AG04450 (cell line): ENCODE results near the gene TPM1. TPM values are rescaled to one million over a fixed set of nuclear protein-coding genes. Genes with fewer than 3 reads are reported as not detected.
A peak's percentile ranks its signal among the peaks of the same experiment; 100 is the strongest.
"Not testable (repeated sequence)": the region's sequence is repeated elsewhere in the genome, so short reads cannot be mapped to it uniquely, and the experiment has no call there.

Experiments
- CTCF ChIA-PET: fragments of 300-600, 350-600 bp; formaldehyde crosslinking; extraction: SDS; loops from one replicate; lab custom pipeline; 2022; ENCODE audit warnings: antibody characterized with exemption, inconsistent platforms; lab: Charles Lee
- POLR2A ChIA-PET: fragments of 350-600 bp; formaldehyde crosslinking; extraction: SDS; loops from one replicate; lab custom pipeline; 2021; ENCODE audit warnings: antibody characterized with exemption, inconsistent platforms; lab: Yijun Ruan, JAX
- DNase-seq: peaks from one replicate; pipeline ENCODE4 v3.0.0-alpha.2; 2011; ENCODE audit warnings: low read depth, low spot score
- H3K27ac ChIP-seq: one replicate; pipeline ENCODE4 v1.5.1; 2012; ENCODE audit warnings: low read depth, low read length, control low read depth
- H3K27me3 ChIP-seq: one replicate; pipeline ENCODE4 v1.6.0; 2012; ENCODE audit warnings: low read length; ENCODE audit not compliant: control insufficient read depth, insufficient read depth
- H3K4me3 ChIP-seq: 2 replicates; pipeline ENCODE4 v1.5.1; 2011; ENCODE audit warnings: mild to moderate bottlenecking, low read depth, low read length, control low read depth
- H3K9me3 ChIP-seq: 2 replicates; pipeline ENCODE4 v1.5.1; 2012; ENCODE audit warnings: low read length; ENCODE audit not compliant: control insufficient read depth, insufficient read depth
- polyA plus RNA-seq: library from polyadenylated mRNA; depleted of rRNA; stranded (reverse); fragments of >200 nt; gene quantifications from 2 replicates; pipeline ENCODE4 v1.2.3, GENCODE V29; 2011
- TF ChIP-seq, protein P1 (sequence below): IDR thresholded peaks from 2 replicates; pipeline ENCODE4 v1.5.1; 2011; ENCODE audit warnings: low read depth, low read length, control low read depth, inconsistent platforms

TPM1 gene
- polyA plus RNA-seq, 1 experiment: 1,348 TPM

DNA sequence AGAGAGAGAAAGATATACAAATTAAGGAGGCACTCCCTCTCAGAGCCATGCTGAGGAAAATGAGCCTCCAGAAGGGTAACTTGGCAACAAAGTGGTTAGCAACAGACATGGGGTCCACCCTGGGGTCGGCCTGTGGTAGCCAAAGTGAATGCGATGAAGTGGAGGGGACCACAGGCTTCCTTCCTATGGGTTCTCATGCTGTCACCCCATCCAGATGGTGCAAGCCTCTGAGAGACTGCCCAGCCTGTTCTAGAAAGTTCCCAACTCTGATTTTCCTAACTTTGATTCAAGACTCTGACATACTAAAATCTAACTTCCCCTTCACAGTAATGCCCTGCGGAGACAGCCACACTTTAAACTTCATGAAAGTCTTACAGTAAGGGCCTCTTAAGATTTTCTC is 60.9 kb downstream of the TPM1 start:
- Histone ChIP-seq H3K9me3 (peaks cover 10% of the 10 kb centered on the region), H3K27ac (no peak overlapping the region), H3K4me3 (no peak overlapping the region), H3K27me3 (no peaks in the 10 kb centered on the region)
- DNase-seq: no peak
- ChIA-PET POLR2A (no interaction called here), CTCF (no interaction called here)
- TF ChIP-seq, protein P1, sequence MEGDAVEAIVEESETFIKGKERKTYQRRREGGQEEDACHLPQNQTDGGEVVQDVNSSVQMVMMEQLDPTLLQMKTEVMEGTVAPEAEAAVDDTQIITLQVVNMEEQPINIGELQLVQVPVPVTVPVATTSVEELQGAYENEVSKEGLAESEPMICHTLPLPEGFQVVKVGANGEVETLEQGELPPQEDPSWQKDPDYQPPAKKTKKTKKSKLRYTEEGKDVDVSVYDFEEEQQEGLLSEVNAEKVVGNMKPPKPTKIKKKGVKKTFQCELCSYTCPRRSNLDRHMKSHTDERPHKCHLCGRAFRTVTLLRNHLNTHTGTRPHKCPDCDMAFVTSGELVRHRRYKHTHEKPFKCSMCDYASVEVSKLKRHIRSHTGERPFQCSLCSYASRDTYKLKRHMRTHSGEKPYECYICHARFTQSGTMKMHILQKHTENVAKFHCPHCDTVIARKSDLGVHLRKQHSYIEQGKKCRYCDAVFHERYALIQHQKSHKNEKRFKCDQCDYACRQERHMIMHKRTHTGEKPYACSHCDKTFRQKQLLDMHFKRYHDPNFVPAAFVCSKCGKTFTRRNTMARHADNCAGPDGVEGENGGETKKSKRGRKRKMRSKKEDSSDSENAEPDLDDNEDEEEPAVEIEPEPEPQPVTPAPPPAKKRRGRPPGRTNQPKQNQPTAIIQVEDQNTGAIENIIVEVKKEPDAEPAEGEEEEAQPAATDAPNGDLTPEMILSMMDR: no peak

DNA sequence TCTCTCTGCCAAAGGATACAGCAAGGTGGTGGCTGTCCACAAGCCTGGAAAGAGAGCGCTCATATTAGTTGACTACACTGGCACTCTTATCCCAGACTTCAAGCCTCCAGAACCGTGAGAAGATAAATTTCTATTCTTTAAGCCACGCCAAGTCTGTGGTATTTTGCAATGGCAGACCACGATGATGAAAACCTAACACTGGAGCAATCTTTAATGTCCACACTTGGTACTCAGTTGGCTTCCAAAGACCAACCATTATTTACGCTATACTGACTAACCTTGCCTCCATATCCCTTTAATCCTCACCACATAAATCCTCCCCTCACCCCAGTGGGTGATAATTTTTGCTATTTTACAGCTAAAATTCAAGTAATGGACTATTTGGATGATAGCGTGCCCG is 62.2 kb downstream of the TPM1 start:
- ChIA-PET POLR2A (no interaction called here), CTCF (interaction anchor here (1.0 to 1.2 kb wide), 2 partner anchors 10 to 58 kb away, joined by 3 to 4 read pairs; no protein-coding TSS in a partner anchor)
- TF ChIP-seq, protein P1: no peak
- Histone ChIP-seq H3K4me3 (no peak overlapping the region), H3K9me3 (peaks cover 12% of the 10 kb centered on the region), H3K27me3 (no peaks in the 10 kb centered on the region), H3K27ac (no peak overlapping the region)
- no peak for DNase-seq

DNA sequence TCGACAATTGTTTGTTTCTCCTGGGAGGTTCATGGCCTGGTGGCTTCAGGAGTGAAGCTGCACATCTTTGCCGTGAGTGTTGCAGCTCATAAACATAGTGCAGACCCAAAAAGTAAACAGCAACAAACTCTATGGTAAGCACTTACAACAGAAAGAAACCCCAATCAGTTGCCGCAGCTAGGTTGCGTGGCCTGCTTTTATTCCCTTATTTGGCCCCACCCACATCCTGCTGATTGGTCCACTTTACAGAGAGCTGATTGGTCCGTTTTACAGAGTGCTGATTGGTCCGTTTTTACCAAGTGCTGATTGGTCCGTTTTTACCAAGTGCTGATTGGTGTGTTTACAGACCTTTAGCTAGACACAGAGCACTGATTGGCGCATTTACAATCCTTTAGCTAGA is 62.8 kb downstream of the TPM1 start:
- CTCF ChIA-PET: interaction anchor here (1.2 kb wide), 1 partner anchor 11 kb away, joined by 4 read pairs; no protein-coding TSS in a partner anchor
- POLR2A ChIA-PET: interaction anchor here (0.6 kb wide), 1 partner anchor 38 kb away, joined by 3 read pairs; no protein-coding TSS in a partner anchor
- not testable (repeated sequence) for H3K4me3 ChIP-seq, H3K27ac ChIP-seq, H3K27me3 ChIP-seq, DNase-seq
- peaks cover 17% of the 10 kb centered on the region for H3K9me3 ChIP-seq

DNA sequence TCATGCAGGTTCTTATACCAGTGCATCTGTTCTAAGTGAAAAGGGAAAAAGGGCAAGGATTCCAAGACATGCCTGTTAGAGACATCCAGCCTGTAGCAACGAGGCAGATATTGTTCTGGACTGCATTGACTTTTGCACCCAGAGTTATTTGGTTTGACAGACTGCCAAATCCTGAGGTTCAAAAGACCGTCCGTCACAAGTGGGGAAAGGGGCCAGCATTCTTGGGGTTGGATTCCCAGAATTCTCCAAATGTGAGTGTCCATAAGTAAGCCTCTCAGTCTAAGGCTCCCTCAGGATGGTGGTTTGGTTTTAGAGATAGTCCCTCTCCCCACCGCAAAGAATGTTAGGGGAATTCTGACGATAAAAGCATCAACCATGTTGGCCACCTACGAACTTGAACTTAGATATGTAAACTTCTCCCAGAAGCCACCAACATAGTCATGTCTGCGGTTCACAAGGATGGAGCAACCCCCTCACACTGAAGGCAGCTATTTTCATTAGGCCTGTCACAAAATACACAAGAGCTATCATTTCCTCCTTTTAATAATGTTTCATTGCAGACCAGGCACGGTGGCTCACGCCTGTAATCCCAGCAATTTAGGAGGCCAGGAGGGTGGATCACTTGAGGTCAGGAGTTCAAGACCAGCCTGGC is 65.5 kb downstream of the TPM1 start:
- ChIA-PET POLR2A (interaction anchor here (0.7 to 1.8 kb wide), 14 partner anchors 12 to 88 kb away, joined by 3 to 9 read pairs (median 4); partner anchors contain the start of genes RPS27L and TPM1), CTCF (interaction anchor here (0.6 to 1.7 kb wide), 2 partner anchors 60 to 364 kb away, joined by 4 to 6 read pairs; no protein-coding TSS in a partner anchor)
- Histone ChIP-seq H3K27me3 (no peaks in the 10 kb centered on the region), H3K4me3 (no peak overlapping the region), H3K27ac (peak overlapping the region; percentile 82), H3K9me3 (peaks cover 15% of the 10 kb centered on the region; the same call in 1 of the 2 replicates)
- DNase-seq: peak; percentile 100
- TF ChIP-seq, protein P1: no peak

DNA sequence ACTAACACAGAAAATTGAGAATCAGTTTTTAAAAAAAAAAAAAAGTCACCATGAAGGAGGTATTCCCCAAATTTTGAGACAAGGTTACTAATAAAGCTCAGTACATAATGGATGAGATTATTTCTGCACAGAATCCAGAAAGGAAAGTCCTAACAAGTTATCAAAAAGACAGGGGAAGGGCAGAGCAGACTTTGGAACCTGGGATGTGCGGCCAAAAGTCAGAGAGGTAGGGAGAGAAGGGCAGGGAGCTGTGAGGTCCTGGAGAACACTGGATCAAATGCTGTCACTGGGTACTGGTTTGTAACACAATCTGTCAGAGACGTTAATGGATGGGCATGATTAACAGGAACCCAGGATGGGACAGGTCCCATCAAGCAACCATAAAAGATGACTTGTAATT is 67.0 kb downstream of the TPM1 start:
- TF ChIP-seq, protein P1: no peak
- Histone ChIP-seq H3K9me3 (peaks cover 15% of the 10 kb centered on the region; the same call in 1 of the 2 replicates), H3K27me3 (no peaks in the 10 kb centered on the region), H3K4me3 (no peak overlapping the region), H3K27ac (no peak overlapping the region)
- CTCF ChIA-PET: no interaction called here
- no peak for DNase-seq
- POLR2A ChIA-PET: interaction anchor here (1.1 to 1.8 kb wide), 2 partner anchors 36 to 48 kb away, joined by 4 to 7 read pairs; partner anchors contain the start of gene RPS27L
